Measurements from ENCODE around the gene ECHDC1.

DNA sequence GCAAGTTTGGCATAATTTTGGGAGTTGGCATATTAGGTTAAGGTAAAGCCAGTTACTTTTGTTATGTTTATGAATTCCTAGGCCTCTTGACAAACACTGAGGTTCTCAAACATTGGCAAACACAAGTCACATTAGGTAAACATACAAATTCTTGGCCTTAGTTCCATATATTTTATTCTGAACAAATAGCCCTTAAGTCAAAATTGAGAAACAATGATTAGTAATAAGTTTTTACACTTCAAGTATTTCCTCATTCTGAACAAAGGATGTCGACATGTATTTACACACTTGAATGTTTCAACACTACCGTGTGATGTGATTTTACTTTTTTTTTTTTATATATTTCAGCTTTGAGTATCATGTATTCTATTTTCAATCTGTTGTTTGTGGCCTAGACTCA is 3.8 kb upstream of the ECHDC1 start:
- TF ChIP-seq, protein P1, sequence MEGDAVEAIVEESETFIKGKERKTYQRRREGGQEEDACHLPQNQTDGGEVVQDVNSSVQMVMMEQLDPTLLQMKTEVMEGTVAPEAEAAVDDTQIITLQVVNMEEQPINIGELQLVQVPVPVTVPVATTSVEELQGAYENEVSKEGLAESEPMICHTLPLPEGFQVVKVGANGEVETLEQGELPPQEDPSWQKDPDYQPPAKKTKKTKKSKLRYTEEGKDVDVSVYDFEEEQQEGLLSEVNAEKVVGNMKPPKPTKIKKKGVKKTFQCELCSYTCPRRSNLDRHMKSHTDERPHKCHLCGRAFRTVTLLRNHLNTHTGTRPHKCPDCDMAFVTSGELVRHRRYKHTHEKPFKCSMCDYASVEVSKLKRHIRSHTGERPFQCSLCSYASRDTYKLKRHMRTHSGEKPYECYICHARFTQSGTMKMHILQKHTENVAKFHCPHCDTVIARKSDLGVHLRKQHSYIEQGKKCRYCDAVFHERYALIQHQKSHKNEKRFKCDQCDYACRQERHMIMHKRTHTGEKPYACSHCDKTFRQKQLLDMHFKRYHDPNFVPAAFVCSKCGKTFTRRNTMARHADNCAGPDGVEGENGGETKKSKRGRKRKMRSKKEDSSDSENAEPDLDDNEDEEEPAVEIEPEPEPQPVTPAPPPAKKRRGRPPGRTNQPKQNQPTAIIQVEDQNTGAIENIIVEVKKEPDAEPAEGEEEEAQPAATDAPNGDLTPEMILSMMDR (IDR thresholded peaks at IDR 0.05 in 8 of 11, conservative IDR thresholded peaks at IDR 0.05 in 3 of 11) = no peak
- TF ChIP-seq POLR2A (IDR thresholded peaks at IDR 0.05) = no peak
- no peak for TF ChIP-seq POLR2AphosphoS5 (IDR thresholded peaks at IDR 0.05)

All from spleen (tissue), 7 donors.